GM19239 (cell line): ENCODE results near the gene PTPRD.

Experiments used
- DNase-seq: peaks from one replicate; pipeline ENCODE4 v3.0.0; 2011; ENCODE audit warnings: low spot score; ENCODE audit not compliant: insufficient read length
- FAIRE-seq: peaks from 2 replicates; lab custom pipeline; 2011; peaks lifted over from hg19 to GRCh38; lab: Jason Lieb, UNC

The PTPRD gene

DNA sequence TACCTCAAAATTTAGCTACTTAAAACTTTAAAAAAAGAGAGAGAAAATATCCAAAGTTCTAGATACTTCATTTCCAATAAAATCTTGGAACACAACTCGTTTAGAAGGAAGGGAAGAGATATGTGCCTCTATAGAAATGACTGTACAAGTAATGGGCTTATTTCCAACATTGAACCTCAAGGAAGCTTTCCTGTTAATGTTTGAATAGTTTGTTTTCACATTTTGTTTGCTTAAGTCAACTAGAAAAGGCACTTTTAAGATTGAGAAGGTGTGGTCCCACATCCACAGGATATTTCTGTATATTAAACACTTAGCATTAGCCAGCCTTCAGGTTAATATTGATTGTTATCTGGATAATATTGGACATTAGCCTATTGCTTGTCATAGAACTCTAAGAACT lies 384.7 kb downstream of the PTPRD start:
- FAIRE-seq = no peak
- no peak for DNase-seq

- FAIRE-seq = no peak
These were observed 385.8 kb downstream of the PTPRD start for GRCh38 chr9:10226996-10227395.

GRCh38 chr9:10212702-10213101 lies 400.1 kb downstream of the PTPRD start:
- FAIRE-seq = no peak
- no peak for DNase-seq

More at GRCh38 chr9:10226996-10227395, 385.8 kb downstream of the PTPRD start:
- no peak for DNase-seq

DNA sequence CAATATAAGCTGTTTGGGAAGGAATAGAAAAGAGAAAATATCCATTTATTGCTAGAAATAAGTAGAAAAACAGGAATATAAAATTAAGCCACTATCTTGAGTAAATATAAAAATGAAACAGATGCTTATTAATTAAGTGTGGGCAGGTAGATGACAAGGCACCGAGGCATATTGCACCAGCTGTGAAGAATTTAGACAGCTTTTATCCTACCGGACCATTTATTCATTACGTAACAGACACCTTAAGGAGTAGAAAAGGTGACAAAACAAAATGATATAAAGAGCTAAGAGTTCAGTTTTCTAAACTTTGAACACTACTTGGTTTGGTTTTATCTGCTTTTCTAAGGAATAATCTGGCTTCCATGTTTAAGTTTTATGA lies 404.1 kb downstream of the PTPRD start:
- FAIRE-seq (no peak), DNase-seq (no peak)

- FAIRE-seq (no peak), DNase-seq (no peak)
These were observed 408.5 kb downstream of the PTPRD start for GRCh38 chr9:10204276-10204675.

- DNase-seq (no peak), FAIRE-seq (no peak)
These were observed 439.2 kb downstream of the PTPRD start for GRCh38 chr9:10173561-10173960.

DNA sequence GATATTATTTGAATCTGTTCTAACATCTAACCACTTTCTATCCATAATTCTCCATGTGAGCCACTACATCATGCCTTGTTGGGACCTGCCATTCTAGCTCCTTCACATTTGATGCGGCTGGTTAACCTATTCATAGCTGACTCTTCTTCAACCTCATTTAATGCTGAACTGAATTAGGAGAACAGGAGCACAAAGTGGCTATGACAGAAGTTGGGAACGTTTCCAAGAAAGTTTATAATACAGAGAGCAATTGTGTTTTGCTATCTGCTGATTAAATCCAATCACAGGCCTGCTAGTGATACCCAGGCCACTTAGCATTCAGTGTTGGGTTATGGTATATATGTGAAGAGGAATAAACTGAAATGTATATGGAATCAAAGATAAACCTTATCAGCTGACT lies 440.3 kb downstream of the PTPRD start:
- no peak for FAIRE-seq

DNA sequence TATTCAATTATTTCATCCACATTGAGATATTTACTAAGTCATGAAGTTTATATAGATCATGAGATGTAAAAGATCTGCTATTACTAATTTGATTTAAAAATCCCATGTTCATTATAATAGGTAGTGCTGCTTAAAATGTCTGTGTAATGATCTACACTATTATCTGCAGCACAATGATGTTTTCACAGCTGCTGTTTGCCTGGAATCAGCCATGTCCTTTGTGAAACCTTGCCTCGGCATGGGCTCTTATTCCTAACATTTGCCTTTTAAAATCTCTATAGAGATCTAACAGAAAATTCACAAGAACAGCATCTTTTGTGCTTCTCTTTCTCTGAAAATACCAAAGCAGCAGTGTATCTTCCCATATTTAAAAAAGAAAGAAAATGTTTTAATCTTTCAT lies 444.6 kb downstream of the PTPRD start:
- DNase-seq = no peak
- no peak for FAIRE-seq

More for the DNA sequence above, 440.3 kb downstream of the PTPRD start:
- no peak for DNase-seq

GRCh38 chr9:10148796-10149195 lies 464.0 kb downstream of the PTPRD start:
- FAIRE-seq = no peak

GRCh38 chr9:10146517-10147331 lies 466.1 kb downstream of the PTPRD start:
- DNase-seq = no peak
- no peak for FAIRE-seq

More at GRCh38 chr9:10148796-10149195, 464.0 kb downstream of the PTPRD start:
- DNase-seq = no peak

GRCh38 chr9:10144355-10144754 lies 468.4 kb downstream of the PTPRD start:
- FAIRE-seq = no peak

GRCh38 chr9:10135553-10135952 lies 477.2 kb downstream of the PTPRD start:
- FAIRE-seq (no peak), DNase-seq (no peak)

More at GRCh38 chr9:10144355-10144754, 468.4 kb downstream of the PTPRD start:
- DNase-seq = no peak

- FAIRE-seq = no peak
- no peak for DNase-seq
These were observed 478.5 kb downstream of the PTPRD start for GRCh38 chr9:10134266-10134665.

GRCh38 chr9:10130061-10130675 lies 482.6 kb downstream of the PTPRD start:
- no peak for DNase-seq

GRCh38 chr9:10127867-10128266 lies 484.9 kb downstream of the PTPRD start:
- DNase-seq = no peak
- no peak for FAIRE-seq

More at GRCh38 chr9:10130061-10130675, 482.6 kb downstream of the PTPRD start:
- FAIRE-seq = peak; percentile 31

GRCh38 chr9:10112798-10113197 lies 500.0 kb downstream of the PTPRD start:
- no peak for DNase-seq
- FAIRE-seq = no peak

- DNase-seq = no peak
- no peak for FAIRE-seq
These were observed 500.7 kb downstream of the PTPRD start for GRCh38 chr9:10112070-10112469.

GRCh38 chr9:10108815-10109214 lies 504.0 kb downstream of the PTPRD start:
- DNase-seq = no peak
- no peak for FAIRE-seq

DNA sequence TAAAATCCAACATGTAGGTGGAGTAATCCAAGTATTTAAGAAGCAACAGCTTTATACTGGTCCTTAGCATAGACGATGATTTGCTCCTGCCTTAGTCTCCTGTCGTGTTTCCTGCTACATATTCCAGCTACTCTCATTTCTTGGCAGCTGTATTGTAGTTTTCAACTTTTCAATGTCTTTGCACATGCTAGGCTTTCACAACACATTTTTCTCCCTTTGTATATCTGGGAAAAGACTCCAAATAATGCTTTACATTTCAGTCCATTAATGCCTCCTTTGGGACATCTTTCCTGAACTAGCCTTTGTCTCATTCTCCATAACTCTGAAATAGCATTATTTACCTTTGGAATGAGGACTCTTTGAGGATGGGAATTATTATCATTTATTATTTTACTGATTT lies 508.0 kb downstream of the PTPRD start:
- FAIRE-seq (no peak), DNase-seq (no peak)

- FAIRE-seq (no peak), DNase-seq (no peak)
These were observed 517.6 kb downstream of the PTPRD start for GRCh38 chr9:10095208-10095607.

DNA sequence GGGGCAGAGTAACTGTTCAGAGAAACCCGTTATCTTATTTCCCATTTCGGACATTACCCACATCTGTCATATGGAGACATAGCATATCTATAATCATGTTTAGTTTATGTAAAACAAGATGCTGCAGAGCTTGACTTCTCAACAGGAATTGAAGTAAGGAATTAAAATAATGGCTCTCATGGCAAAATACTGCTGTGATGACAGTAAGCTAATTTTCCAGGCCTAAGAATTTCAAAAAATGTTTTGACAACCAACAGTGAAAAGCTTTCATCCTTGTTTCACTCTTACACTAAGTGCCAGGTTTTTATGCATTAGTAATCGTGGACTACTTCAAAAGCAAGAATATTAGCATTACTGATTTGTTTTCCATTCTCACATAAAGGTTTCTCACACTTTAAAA lies 518.2 kb downstream of the PTPRD start:
- no peak for DNase-seq
- FAIRE-seq = no peak

DNA sequence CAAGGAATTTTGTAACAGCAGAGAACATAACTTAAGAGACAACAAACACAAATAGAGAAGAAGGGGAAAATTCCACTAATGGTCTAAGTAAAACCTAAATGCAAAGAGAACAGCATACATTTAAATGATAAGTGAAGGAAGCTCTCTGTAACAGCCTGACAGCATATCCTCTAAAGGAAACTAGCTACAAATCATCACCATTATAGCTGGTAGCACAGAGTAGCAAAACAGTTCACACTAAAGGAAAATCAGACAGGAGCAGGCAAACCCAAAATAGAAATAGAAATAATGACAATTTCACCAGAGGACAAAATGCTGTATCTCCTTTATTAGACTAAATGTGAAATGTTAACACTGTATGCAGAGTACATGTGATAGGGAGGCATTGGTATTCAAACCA lies 532.8 kb downstream of the PTPRD start:
- no peak for DNase-seq
- FAIRE-seq = no peak
